MM.1S (cell line): ENCODE data around the gene SEMA3E.

Experiments used
- CTCF ChIP-seq: fragments of 300-600 bp; sonication (generic); IDR thresholded peaks from 2 replicates; pipeline ENCODE4 v1.5.1; 2016; ENCODE audit warnings: antibody characterized with exemption, low read length, mixed read lengths
- EZH2 ChIP-seq: fragments of 300-600 bp; sonication (generic); optimal IDR thresholded peaks from 2 replicates; pipeline ENCODE3; 2017; ENCODE audit warnings: low read depth, mild to moderate bottlenecking, antibody characterized with exemption, low read length, mixed read lengths
- EZH2phosphoT487 ChIP-seq: fragments of 300-600 bp; sonication (generic); IDR thresholded peaks from 2 replicates; pipeline ENCODE4 v1.6.1; 2018; ENCODE audit warnings: antibody characterized with exemption, low read length

GRCh38 chr7:83338277-83338950 is 310.5 kb downstream of the SEMA3E start:
- TF ChIP-seq CTCF (no peak), EZH2 (no peak), EZH2phosphoT487 (no peak)
